Measurements from ENCODE around the gene CAPNS1.

The CAPNS1 gene

DNA sequence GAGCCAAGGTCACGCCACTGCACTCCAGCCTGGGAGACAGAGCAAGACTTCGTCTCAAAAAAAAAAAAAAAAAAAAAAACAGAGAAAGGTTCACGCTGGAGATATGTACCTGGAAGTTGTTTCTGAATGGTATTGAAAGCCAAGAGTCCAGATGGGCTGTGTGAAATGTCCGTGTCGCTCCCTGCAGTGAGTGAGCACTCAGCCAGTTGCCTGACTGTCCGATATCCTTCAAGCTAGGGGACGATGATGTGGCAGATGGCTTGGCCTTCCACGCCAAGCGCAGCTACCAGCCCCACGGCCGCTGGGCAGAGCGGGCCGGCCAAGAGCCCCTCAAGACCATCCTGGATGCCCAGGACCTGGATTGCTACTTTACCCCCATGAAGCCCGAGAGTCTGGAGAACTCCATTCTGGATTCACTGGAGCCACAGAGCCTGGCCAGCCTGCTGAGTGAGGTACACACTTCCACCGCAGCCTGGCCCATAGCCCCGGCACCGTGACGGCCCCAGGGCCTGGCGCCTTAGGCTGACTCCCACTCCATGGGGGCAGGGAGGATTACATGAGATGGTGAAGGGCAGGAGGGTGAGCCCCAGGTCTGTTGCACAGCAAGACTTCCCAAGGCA lies 40.6 kb upstream of the CAPNS1 start:
- no peak for DNase-seq (ENCODE audit: low read depth)
- TF ChIP-seq, protein P1, sequence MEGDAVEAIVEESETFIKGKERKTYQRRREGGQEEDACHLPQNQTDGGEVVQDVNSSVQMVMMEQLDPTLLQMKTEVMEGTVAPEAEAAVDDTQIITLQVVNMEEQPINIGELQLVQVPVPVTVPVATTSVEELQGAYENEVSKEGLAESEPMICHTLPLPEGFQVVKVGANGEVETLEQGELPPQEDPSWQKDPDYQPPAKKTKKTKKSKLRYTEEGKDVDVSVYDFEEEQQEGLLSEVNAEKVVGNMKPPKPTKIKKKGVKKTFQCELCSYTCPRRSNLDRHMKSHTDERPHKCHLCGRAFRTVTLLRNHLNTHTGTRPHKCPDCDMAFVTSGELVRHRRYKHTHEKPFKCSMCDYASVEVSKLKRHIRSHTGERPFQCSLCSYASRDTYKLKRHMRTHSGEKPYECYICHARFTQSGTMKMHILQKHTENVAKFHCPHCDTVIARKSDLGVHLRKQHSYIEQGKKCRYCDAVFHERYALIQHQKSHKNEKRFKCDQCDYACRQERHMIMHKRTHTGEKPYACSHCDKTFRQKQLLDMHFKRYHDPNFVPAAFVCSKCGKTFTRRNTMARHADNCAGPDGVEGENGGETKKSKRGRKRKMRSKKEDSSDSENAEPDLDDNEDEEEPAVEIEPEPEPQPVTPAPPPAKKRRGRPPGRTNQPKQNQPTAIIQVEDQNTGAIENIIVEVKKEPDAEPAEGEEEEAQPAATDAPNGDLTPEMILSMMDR (conservative IDR thresholded peaks at IDR 0.05; ENCODE audit: low read depth, low read length) = no peak
- H3K4me3 ChIP-seq (ENCODE audit: low read depth, low read length) = no peak overlapping the region

DNA sequence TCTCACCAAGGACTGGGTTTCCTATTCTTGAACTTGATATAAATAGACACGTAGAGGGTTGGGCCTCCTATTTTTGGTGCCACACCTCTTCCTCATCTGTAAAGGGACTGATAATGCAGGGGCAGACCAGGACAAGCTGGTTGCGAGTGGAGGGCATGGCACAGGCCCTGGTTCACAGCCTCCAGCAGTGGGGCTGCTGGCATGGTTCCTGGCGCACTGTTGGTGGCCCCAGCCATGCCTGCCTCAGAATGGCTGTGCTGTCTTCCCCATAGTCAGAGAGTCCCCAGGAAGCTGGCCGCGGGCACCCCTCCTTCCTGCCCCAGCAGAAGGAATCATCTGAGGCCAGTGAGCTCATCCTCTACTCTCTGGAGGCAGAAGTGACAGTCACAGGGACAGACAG lies 39.4 kb upstream of the CAPNS1 start:
- no peak overlapping the region for H3K4me3 ChIP-seq (ENCODE audit: low read depth, low read length)
- TF ChIP-seq, protein P1 (conservative IDR thresholded peaks at IDR 0.05; ENCODE audit: low read depth, low read length) = no peak

DNA sequence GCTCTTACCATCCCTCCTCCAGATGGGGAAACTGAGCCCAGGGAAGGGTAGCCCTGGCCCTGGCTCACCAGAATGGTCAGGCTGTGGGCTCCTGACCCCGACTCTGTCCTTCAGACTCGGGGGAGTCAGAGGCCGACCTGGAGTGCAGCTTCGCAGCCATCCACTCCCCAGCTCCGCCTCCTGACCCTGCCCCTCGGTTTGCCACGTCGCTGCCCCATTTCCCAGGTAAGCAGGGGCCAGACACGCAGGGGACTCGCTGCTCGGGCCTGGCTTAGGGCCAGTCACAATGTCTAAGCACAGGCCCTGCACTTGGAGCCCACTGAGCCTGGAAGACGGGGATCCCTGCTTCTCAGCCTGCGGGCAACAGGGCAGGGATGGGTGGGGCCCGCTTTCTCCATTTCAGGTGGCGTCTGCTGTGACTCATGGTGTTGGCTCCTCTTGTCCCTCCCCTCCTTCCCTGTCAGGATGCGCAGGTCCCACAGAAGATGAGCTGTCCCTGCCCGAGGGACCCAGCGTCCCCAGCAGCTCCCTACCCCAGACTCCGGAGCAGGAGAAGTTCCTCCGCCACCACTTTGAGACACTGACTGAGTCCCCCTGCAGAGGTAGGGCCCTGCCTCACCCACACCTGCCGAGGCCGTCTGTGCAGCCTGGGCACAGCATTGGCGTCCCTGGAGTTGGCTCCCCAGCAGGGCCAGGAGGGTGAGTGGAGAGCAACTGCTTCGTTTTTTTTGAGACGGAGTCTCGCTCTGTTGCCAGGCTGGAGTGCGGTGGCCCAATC lies 38.1 kb upstream of the CAPNS1 start:
- no peak overlapping the region for H3K4me3 ChIP-seq (ENCODE audit: low read depth, low read length)
- DNase-seq (ENCODE audit: low read depth) = no peak
- TF ChIP-seq, protein P1 (conservative IDR thresholded peaks at IDR 0.05; ENCODE audit: low read depth, low read length) = no peak

More for the DNA sequence above, 39.4 kb upstream of the CAPNS1 start:
- DNase-seq (ENCODE audit: low read depth) = no peak

DNA sequence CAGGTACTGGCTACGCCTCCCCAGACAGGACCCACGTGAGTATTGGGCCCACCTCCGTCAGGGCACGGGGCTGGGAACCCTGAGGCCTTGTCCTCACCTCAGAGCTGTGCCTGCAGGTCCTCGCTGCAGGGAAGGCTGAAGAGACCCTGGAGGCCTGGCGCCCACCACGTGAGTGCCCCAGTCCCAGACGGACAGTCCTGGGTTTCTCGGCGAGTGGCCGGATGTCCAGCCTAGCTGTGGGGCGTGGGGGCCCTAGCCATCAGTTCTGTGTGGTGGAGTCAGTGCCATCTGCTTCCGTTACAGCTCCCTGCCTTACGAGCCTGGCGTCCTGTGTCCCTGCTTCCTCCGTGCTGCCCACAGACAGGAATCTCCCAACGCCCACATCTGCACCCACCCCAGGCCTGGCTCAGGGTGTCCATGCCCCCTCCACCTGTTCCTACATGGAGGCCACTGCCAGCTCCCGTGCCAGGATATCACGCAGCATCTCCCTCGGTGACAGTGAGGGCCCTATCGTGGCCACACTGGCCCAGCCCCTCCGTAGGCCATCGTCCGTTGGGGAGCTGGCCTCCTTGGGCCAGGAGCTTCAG lies 36.7 kb upstream of the CAPNS1 start:
- DNase-seq (ENCODE audit: low read depth) = no peak
- TF ChIP-seq, protein P1 (conservative IDR thresholded peaks at IDR 0.05; ENCODE audit: low read depth, low read length) = no peak

DNA sequence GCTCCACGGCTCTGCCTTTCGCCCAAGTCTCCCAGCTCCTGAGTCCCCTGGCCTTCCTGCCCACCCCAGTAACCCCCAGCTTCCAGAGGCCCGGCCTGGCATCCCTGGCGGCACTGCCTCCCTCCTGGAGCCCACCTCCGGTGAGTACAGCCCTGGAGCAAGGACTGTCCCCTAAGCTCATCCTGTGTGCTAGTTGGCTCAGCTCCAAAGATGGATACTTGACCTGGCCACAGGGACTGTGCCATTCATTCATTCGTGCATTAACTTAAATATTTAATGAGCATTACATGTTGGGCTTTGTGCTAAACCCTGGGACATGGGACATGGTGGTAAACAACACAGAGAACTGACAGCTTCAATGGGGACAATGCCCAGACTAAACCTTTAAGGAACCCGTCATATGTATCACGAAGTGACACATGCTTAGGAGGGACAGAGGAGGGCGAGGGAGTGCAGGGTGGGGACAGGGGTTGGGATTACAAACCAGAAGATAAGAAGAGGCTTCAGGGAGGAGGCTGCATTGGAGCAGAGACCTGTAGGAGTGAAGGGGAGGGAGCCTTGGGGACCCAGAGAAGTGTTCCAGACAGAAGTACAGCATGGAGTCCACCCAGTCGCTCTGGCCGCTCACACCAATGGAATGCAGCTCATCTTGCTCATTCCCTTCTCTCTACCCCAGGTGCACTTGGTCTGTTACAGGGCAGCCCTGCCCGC lies 35.9 kb upstream of the CAPNS1 start:
- TF ChIP-seq, protein P1 (conservative IDR thresholded peaks at IDR 0.05; ENCODE audit: low read depth, low read length) = no peak
- DNase-seq (ENCODE audit: low read depth) = peak; percentile 13
- no peak overlapping the region for H3K4me3 ChIP-seq (ENCODE audit: low read depth, low read length)

More for the DNA sequence above, 36.7 kb upstream of the CAPNS1 start:
- H3K4me3 ChIP-seq (ENCODE audit: low read depth, low read length) = no peak overlapping the region

DNA sequence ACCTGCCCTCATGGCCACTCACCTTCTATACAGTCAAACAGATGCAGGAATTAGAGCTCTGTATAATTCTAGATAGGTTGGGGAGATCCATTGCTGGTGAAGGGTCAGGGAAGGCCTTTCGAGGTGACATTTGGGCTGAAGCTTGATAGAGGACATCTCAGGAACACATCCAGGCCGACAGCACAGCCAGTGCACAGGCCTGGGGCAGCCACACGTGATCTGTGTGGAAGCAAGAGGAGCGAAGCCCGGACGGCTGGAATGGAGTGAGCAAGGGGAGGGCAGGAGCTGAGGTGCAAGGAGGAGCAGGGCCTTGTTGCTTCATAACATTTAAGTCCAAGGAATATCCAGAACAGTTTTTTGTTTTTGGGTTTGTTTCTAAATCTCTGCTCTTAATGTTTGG lies 33.4 kb upstream of the CAPNS1 start:
- no peak for DNase-seq (ENCODE audit: low read depth)
- no peak overlapping the region for H3K4me3 ChIP-seq (ENCODE audit: low read depth, low read length)
- TF ChIP-seq, protein P1 (conservative IDR thresholded peaks at IDR 0.05; ENCODE audit: low read depth, low read length) = no peak

All from choroid plexus epithelial cell (primary cell).